Tibial artery (tissue), 4 donors: Measurements from ENCODE around the gene KIF26A.

Experiments used
- DNase-seq, 2 donors: peaks; one replicate each; pipeline ENCODE4 v3.0.0-alpha.2; 2019
- H3K27ac ChIP-seq, 2 donors: fragments of 200-600 bp; sonication (generic) in 1 of 2; 1 replicate in 1 of 2; 2 replicates in 1 of 2; pipeline ENCODE4 v1.5.1; 2018 to 2019; ENCODE audit warnings: mild to moderate bottlenecking in 1 of 2
- H3K27me3 ChIP-seq, 2 donors: fragments of 200-600 bp; sonication (generic) in 1 of 2; one replicate each; pipeline versions ENCODE4 v1.5.1 to v1.6.0; 2016 to 2019
- H3K36me3 ChIP-seq, 3 donors: fragments of 200-600 bp; sonication (generic) in 2 of 3; one replicate each; pipeline ENCODE4 v1.5.1; 2016 to 2019; ENCODE audit warnings: mild to moderate bottlenecking in 2 of 3
- H3K4me1 ChIP-seq, 4 donors: fragments of 200-600 bp; sonication (generic) in 2 of 4; 1 replicate in 3 of 4; 2 replicates in 1 of 4; pipeline ENCODE4 v1.5.1; 2016 to 2019
- H3K4me3 ChIP-seq, 2 donors: fragments of 200-600 bp; sonication (generic) in 1 of 2; 1 replicate in 1 of 2; 2 replicates in 1 of 2; pipeline ENCODE4 v1.5.1; 2018 to 2019; ENCODE audit warnings: mild to moderate bottlenecking in 2 of 2
- H3K9me3 ChIP-seq, 3 donors: fragments of 200-600 bp; sonication (generic) in 1 of 3; one replicate each; pipeline ENCODE4 v1.5.1; 2016 to 2019
- intact Hi-C: fragments of 100-400 bp; cut with DNase I; formaldehyde crosslinking; loops from one replicate; pipeline ENCODE4 v1.15.0; 2023; ENCODE audit warnings: low total_unique reads
- TF ChIP-seq, protein P1 (sequence below), 2 experiments: fragments of 200-600 bp in 1 of 2; fragments of 450-650 bp in 1 of 2; IDR thresholded peaks; one replicate each; pipeline ENCODE4 v1.5.1; 2017 to 2019; ENCODE audit warnings: antibody characterized with exemption in 2 of 2, mild to moderate bottlenecking in 1 of 2, moderate library complexity in 1 of 2

Gene KIF26A

DNA sequence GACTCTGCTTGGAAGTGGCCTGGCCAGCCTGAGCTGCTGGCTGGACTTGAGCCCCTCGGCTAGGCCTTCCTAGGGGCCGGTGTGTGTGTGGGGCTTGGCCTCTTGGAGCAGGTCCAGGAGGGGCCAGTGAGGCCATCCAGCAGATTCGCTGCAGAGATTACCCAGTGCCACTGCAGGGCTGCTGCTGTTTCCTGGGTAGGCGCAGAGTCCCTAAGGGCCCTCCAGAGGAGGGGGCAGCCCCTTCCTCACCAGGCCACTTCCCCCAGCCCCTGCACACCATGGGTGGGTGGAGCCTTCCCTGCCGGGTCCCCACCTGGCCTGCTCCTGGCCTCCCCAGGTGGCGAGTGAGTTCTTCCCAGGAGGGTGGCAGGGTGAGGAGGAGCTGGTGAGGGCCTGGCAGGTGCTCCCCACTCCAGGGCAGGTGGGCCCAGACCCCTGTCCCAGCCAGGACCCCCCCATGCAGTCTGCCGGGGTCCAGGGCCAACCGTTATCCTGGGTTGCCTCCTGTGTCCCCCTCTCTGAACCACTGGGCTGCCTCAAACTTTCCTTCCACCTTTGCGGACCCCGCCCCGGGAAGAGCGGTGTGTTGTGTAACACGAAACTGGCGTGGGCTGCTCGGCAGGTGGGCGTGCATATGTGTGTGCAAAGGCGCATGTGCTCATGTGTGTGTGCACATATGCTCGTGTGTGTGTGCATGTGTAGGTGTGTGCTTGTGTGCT lies 27.7 kb upstream of the KIF26A start:
- TF ChIP-seq, protein P1, sequence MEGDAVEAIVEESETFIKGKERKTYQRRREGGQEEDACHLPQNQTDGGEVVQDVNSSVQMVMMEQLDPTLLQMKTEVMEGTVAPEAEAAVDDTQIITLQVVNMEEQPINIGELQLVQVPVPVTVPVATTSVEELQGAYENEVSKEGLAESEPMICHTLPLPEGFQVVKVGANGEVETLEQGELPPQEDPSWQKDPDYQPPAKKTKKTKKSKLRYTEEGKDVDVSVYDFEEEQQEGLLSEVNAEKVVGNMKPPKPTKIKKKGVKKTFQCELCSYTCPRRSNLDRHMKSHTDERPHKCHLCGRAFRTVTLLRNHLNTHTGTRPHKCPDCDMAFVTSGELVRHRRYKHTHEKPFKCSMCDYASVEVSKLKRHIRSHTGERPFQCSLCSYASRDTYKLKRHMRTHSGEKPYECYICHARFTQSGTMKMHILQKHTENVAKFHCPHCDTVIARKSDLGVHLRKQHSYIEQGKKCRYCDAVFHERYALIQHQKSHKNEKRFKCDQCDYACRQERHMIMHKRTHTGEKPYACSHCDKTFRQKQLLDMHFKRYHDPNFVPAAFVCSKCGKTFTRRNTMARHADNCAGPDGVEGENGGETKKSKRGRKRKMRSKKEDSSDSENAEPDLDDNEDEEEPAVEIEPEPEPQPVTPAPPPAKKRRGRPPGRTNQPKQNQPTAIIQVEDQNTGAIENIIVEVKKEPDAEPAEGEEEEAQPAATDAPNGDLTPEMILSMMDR (IDR thresholded peaks at IDR 0.05): no peak
- no peaks in the 10 kb centered on the region for H3K4me1 ChIP-seq
- H3K4me3 ChIP-seq: no peak overlapping the region
- no peaks in the 10 kb centered on the region for H3K9me3 ChIP-seq
- H3K27me3 ChIP-seq: peaks cover 0 to 76% of the 10 kb centered on the region in 2 donors
- intact Hi-C loops: no loop called here
- H3K36me3 ChIP-seq: no peaks in the 10 kb centered on the region
- peak in 1 of 2 donors; percentile 54 for DNase-seq
- H3K27ac ChIP-seq: no peak overlapping the region

DNA sequence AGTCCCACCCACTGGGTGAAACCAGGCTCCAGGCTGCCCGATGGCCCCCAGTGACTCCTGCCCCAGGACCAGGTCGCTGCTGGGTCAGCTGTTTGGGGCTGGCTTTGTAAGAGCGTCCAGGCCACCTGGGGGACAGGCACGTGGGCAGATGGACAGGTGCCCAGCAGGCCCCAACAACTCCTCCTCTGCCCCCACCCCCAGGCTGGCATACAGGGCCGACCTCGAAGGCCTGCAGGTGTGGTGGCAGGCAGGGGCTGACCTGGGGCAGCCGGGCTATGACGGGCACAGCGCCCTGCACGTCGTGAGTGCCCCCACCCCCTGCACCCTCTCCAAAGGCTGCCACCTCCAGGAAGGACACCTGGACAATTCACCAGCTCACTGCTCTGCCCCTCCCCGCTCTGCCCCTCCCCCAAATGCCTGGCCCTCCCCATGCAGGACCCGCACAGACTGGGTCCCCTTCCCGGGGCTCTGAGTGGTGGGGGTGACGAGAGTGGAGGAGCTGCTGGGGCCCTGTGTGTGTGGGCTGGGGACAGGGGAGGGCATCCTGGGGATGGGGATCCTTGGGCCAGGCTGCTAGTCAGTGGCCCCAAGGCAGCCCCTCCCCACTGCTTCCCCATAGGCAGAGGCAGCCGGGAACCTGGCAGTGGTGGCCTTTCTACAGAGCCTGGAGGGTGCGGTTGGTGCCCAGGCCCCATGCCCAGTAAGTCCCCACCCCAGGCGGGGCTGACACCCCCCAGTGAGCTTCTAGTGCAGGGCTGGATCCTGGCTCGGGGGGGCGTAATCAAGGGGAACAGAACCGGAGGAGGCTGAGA lies 26.9 kb upstream of the KIF26A start:
- Histone ChIP-seq H3K36me3 (no peaks in the 10 kb centered on the region), H3K4me3 (no peak overlapping the region), H3K4me1 (peaks cover 0 to 6% (median 3%) of the 10 kb centered on the region in 4 donors), H3K27me3 (peaks cover 0 to 77% of the 10 kb centered on the region in 2 donors), H3K27ac (no peak overlapping the region), H3K9me3 (no peaks in the 10 kb centered on the region)
- DNase-seq: peak in 1 of 2 donors; percentile 60
- intact Hi-C loops: no loop called here
- TF ChIP-seq, protein P1 (IDR thresholded peaks at IDR 0.05): no peak

DNA sequence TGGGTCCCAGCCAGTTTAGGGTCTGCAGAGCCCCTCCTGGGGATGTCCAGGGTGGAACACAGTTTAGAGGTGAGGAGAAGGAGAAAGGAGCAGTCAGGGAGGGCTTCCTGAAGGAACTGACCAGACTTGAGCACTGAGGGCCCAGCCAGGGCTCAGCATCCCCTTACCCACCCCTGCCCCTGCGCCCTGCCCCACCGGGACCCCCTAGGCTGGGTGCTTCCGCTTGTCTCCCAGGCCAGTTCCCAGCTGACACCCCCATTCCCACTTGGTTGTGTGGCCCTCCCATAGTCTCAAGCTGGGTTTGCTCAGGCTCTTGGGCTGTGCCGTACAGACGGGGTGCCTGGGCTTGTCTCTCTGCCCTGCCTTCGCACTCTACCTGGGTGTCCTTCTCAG lies 26.3 kb upstream of the KIF26A start:
- peak in 1 of 2 donors; percentile 25 for DNase-seq
- H3K27me3 ChIP-seq: peaks cover 0 to 78% of the 10 kb centered on the region in 2 donors
- no peak overlapping the region for H3K27ac ChIP-seq
- H3K36me3 ChIP-seq: no peaks in the 10 kb centered on the region
- peaks cover 0 to 12% (median 9%) of the 10 kb centered on the region in 4 donors for H3K4me1 ChIP-seq
- intact Hi-C loops: no loop called here
- no peak overlapping the region for H3K4me3 ChIP-seq
- TF ChIP-seq, protein P1 (IDR thresholded peaks at IDR 0.05): no peak
- no peaks in the 10 kb centered on the region for H3K9me3 ChIP-seq

DNA sequence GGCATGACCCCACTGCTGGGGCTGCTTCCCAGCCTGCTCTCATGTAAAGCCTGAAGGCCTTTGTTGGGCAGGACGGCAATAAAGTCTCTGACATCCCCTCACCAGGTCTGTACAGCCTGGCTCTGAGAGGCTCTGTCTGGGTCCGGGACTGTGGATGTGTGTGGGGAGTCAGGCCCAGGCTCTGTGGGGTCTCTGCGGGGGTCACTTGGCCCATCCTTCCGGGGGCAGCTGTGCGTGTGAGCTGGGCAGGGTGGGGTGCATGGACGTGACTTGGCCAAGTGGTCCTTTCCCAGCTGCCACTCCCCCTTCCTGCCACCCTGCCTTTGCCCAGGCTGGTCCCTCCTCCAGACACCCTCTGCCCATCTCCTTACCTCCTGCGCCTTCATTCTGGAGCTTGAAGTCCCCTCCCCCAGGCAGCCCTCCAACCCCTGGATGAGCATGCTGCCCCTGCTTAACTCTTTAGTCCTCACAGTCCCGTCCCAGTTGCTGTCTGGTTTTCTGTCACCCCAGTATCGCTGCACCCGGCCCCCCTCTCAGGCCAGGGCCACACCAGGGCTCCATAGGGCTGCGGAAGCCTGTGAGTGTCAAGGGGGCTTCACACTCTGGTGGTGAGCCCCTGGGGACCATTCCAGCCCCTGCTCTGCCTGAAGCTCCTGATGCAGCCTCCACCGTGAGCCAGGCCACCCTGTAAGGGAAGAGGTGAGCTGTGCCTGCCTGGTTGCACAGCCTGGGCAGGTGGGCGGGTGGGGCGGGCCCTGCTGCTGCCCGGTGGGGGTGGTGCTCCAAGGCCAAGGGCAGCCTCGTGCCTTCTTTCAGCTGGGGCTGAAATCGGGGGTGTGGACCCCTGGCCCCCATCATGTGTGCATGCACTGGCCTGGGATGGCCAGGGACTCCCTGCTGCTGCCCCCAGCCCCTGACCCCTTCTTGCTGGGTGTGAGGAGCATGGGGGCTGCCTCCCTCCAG lies 25.5 kb upstream of the KIF26A start:
- Histone ChIP-seq H3K4me1 (peaks cover 0 to 19% (median 15%) of the 10 kb centered on the region in 4 donors), H3K27ac (no peak overlapping the region), H3K36me3 (no peaks in the 10 kb centered on the region), H3K9me3 (no peaks in the 10 kb centered on the region), H3K4me3 (no peak overlapping the region), H3K27me3 (peaks cover 0 to 78% of the 10 kb centered on the region in 2 donors)
- intact Hi-C loops: no loop called here
- TF ChIP-seq, protein P1 (IDR thresholded peaks at IDR 0.05): no peak
- peak in 1 of 2 donors; percentile 51 for DNase-seq
